Epithelial cell of proximal tubule (primary cell): ENCODE data around the gene NR2C2. TPM values are rescaled to one million over a fixed set of nuclear protein-coding genes. Genes with fewer than 3 reads are reported as not detected.

ENCODE experiments used
- DNase-seq: peaks from one replicate; pipeline ENCODE4 v3.0.0-alpha.2; 2011; ENCODE audit warnings: low read depth
- H3K4me3 ChIP-seq: 2 replicates; pipeline ENCODE4 v1.5.1; 2011; ENCODE audit warnings: low read depth, mild to moderate bottlenecking, low read length
- CTCF ChIP-seq: conservative IDR thresholded peaks from 2 replicates; pipeline ENCODE4 v1.5.1; 2012; ENCODE audit warnings: low read depth, mild to moderate bottlenecking, low read length
- total RNA-seq: library from RNA; depleted of rRNA; stranded (reverse); fragments of >200 nt; gene quantifications from 2 replicates; pipeline ENCODE4 v1.2.3, GENCODE V29; 2015

Gene NR2C2
- total RNA-seq, 1 donor from 2014 or later: 16.3 TPM

- no peak for TF ChIP-seq CTCF
- no peak overlapping the region for H3K4me3 ChIP-seq
- no peak for DNase-seq
Measured at GRCh38 chr3:15083252-15083651, 135.9 kb downstream of the NR2C2 start.

- no peak overlapping the region for H3K4me3 ChIP-seq
- DNase-seq: no peak
- no peak for TF ChIP-seq CTCF
Measured at GRCh38 chr3:15086263-15086662, 138.9 kb downstream of the NR2C2 start.

- no peak for DNase-seq
- H3K4me3 ChIP-seq: no peak overlapping the region
- no peak for TF ChIP-seq CTCF
Measured at GRCh38 chr3:15086699-15087098, 139.3 kb downstream of the NR2C2 start.

GRCh38 chr3:15089201-15089600, 141.8 kb downstream of the NR2C2 start:
- DNase-seq: no peak
- no peak for TF ChIP-seq CTCF
- no peak overlapping the region for H3K4me3 ChIP-seq

- TF ChIP-seq CTCF: no peak
- no peak for DNase-seq
- H3K4me3 ChIP-seq: no peak overlapping the region
Measured at GRCh38 chr3:15091575-15091974, 144.2 kb downstream of the NR2C2 start.

GRCh38 chr3:15092686-15093085, 145.3 kb downstream of the NR2C2 start:
- H3K4me3 ChIP-seq: no peak overlapping the region
- no peak for DNase-seq
- TF ChIP-seq CTCF: no peak

- no peak for TF ChIP-seq CTCF
- H3K4me3 ChIP-seq: no peak overlapping the region
- no peak for DNase-seq
Measured at GRCh38 chr3:15094187-15094875, 146.9 kb downstream of the NR2C2 start.
